COR-L47 (cell line): ENCODE measurements around the gene ST8SIA3.

ENCODE experiments used
- DNase-seq: peaks from one replicate; lab custom pipeline; 2025; lab: John Stamatoyannopoulos, UW

ST8SIA3 gene

GRCh38 chr18:57352271-57352701 lies at the start of gene ST8SIA3:
Gene ST8SIA3, plus strand, starts transcription at chr18:57352557. Its CDS starts 290 bp downstream, at chr18:57352847.
- peak; percentile 64 for DNase-seq

GRCh38 chr18:57311472-57311871 lies 40.9 kb upstream of the ST8SIA3 start:
- no peak for DNase-seq

GRCh38 chr18:57312346-57313144 lies 39.8 kb upstream of the ST8SIA3 start:
- DNase-seq: no peak

- DNase-seq: no peak
Measured at GRCh38 chr18:57320603-57321002, 31.8 kb upstream of the ST8SIA3 start.

GRCh38 chr18:57325491-57326166 lies 26.7 kb upstream of the ST8SIA3 start:
- DNase-seq: no peak

- no peak for DNase-seq
Measured at GRCh38 chr18:57326718-57327323, 25.5 kb upstream of the ST8SIA3 start.

- no peak for DNase-seq
Measured at GRCh38 chr18:57328665-57329064, 23.7 kb upstream of the ST8SIA3 start.

GRCh38 chr18:57329856-57330255 lies 22.5 kb upstream of the ST8SIA3 start:
- no peak for DNase-seq

- DNase-seq: no peak
Measured at GRCh38 chr18:57331718-57332117, 20.6 kb upstream of the ST8SIA3 start.

GRCh38 chr18:57333940-57334339 lies 18.4 kb upstream of the ST8SIA3 start:
- no peak for DNase-seq

GRCh38 chr18:57334383-57334782 lies 18.0 kb upstream of the ST8SIA3 start:
- DNase-seq: no peak

GRCh38 chr18:57336343-57336742 lies 16.0 kb upstream of the ST8SIA3 start:
- DNase-seq: no peak

- no peak for DNase-seq
Measured at GRCh38 chr18:57337890-57338289, 14.5 kb upstream of the ST8SIA3 start.

GRCh38 chr18:57343833-57344232 lies 8.5 kb upstream of the ST8SIA3 start:
- DNase-seq: no peak

- DNase-seq: no peak
Measured at GRCh38 chr18:57346876-57347275, 5.5 kb upstream of the ST8SIA3 start.

GRCh38 chr18:57347784-57348183 lies 4.6 kb upstream of the ST8SIA3 start:
- DNase-seq: no peak

- DNase-seq: peak; percentile 68
Measured at GRCh38 chr18:57352761-57353136, 392 bp downstream of the ST8SIA3 start.

GRCh38 chr18:57353137-57353939 lies 981 bp downstream of the ST8SIA3 start:
- DNase-seq: peak; percentile 95

- peak; percentile 71 for DNase-seq
Measured at GRCh38 chr18:57353940-57354461, 1.6 kb downstream of the ST8SIA3 start.

GRCh38 chr18:57359433-57359832 lies 7.1 kb downstream of the ST8SIA3 start:
- no peak for DNase-seq

- DNase-seq: no peak
Measured at GRCh38 chr18:57362714-57363113, 10.4 kb downstream of the ST8SIA3 start.

- no peak for DNase-seq
Measured at GRCh38 chr18:57364460-57364859, 12.1 kb downstream of the ST8SIA3 start.
